HG03521 (cell line): ENCODE measurements around the gene INTS1.

ENCODE experiments used
- ATAC-seq: cut with Tn5 transposase; IDR thresholded peaks from one replicate; pipeline ENCODE4 v1.9.1; 2021; ENCODE audit warnings: mild to moderate bottlenecking, moderate library complexity; ENCODE audit not compliant: unreplicated experiment

Gene INTS1

GRCh38 chr7:1542329-1542728 lies 38.1 kb upstream of the INTS1 start:
- no peak for ATAC-seq

GRCh38 chr7:1541431-1542162 lies 37.4 kb upstream of the INTS1 start:
- ATAC-seq: no peak

- ATAC-seq: no peak
Observed at GRCh38 chr7:1540776-1541271, 36.6 kb upstream of the INTS1 start.

GRCh38 chr7:1539882-1540775 lies 35.9 kb upstream of the INTS1 start:
- no peak for ATAC-seq

GRCh38 chr7:1539181-1539881 lies 35.1 kb upstream of the INTS1 start:
- ATAC-seq: no peak

- ATAC-seq: no peak
Observed at GRCh38 chr7:1538544-1539180, 34.5 kb upstream of the INTS1 start.

GRCh38 chr7:1537535-1538412 lies 33.6 kb upstream of the INTS1 start:
- ATAC-seq: no peak

- no peak for ATAC-seq
Observed at GRCh38 chr7:1536743-1537534, 32.8 kb upstream of the INTS1 start.

- no peak for ATAC-seq
Observed at GRCh38 chr7:1536455-1536742, 32.2 kb upstream of the INTS1 start.

- ATAC-seq: no peak
Observed at GRCh38 chr7:1535701-1536454, 31.7 kb upstream of the INTS1 start.

- no peak for ATAC-seq
Observed at GRCh38 chr7:1535100-1535458, 30.9 kb upstream of the INTS1 start.

GRCh38 chr7:1534330-1535099 lies 30.3 kb upstream of the INTS1 start:
- ATAC-seq: no peak

- ATAC-seq: no peak
Observed at GRCh38 chr7:1533547-1534329, 29.5 kb upstream of the INTS1 start.

- no peak for ATAC-seq
Observed at GRCh38 chr7:1533255-1533546, 29.0 kb upstream of the INTS1 start.

- ATAC-seq: no peak
Observed at GRCh38 chr7:1532456-1533254, 28.5 kb upstream of the INTS1 start.

GRCh38 chr7:1531979-1532455 lies 27.8 kb upstream of the INTS1 start:
- no peak for ATAC-seq
